B cell (primary cell): ENCODE data around the gene JADE2. TPM values are rescaled to one million over a fixed set of nuclear protein-coding genes. Genes with fewer than 3 reads are reported as not detected.

Experiments
- ATAC-seq: fragments of 200-7000 bp; cut with Tn5 transposase; one replicate; pipeline ENCODE4 v1.10.0; 2021; ENCODE audit warnings: low read depth, mild to moderate bottlenecking, moderate number of reproducible peaks, moderate library complexity
- CTCF ChIA-PET: fragments of 350-600 bp; sonication (Branson Sonifier 250); formaldehyde crosslinking; loops from one replicate; lab custom pipeline; 2021; ENCODE audit warnings: antibody characterized with exemption, inconsistent platforms; lab: Charles Lee
- POLR2A ChIA-PET: fragments of 350-600 bp; sonication (Branson Sonifier 250); formaldehyde crosslinking; loops from one replicate; lab custom pipeline; 2021; ENCODE audit warnings: antibody characterized with exemption; lab: Charles Lee
- DNase-seq: peaks from one replicate; pipeline ENCODE4 v3.0.0; 2013
- H2AFZ ChIP-seq: 2 replicates; pipeline ENCODE4 v1.6.1; 2012; ENCODE audit warnings: mild to moderate bottlenecking, low read depth, low read length; ENCODE audit not compliant: insufficient read depth, poor library complexity, severe bottlenecking
- H3K27ac ChIP-seq, 2 donors: 1 replicate in 1 of 2; 2 replicates in 1 of 2; pipeline ENCODE4 v1.5.1; 2012 to 2013; ENCODE audit warnings: low read length in 2 of 2, mild to moderate bottlenecking in 2 of 2, moderate library complexity in 1 of 2
- H3K27me3 ChIP-seq, 4 experiments: fragments of 200-600 bp in 1 of 4; sonication (generic) in 1 of 4; replicated peaks in 1 of 4; 1 replicate in 2 of 4; 2 replicates in 2 of 4; pipeline versions ENCODE4 v1.6.1 to v1.7.0; 2013 to 2016; ENCODE audit warnings: low read length in 3 of 4, mild to moderate bottlenecking in 2 of 4, mixed read lengths in 1 of 4, moderate library complexity in 1 of 4; ENCODE audit not compliant: insufficient read depth in 4 of 4, control insufficient read depth in 3 of 4; ENCODE audit errors: control extremely low read depth in 1 of 4
- H3K36me3 ChIP-seq, 2 experiments: replicated peaks in 1 of 2; 1 replicate in 1 of 2; 2 replicates in 1 of 2; pipeline versions ENCODE4 v1.6.1 to v1.7.1; 2013; ENCODE audit warnings: low read length in 1 of 2; ENCODE audit not compliant: insufficient read depth in 2 of 2, control insufficient read depth in 1 of 2; ENCODE audit errors: control extremely low read depth in 1 of 2, extremely low read depth in 1 of 2
- H3K4me1 ChIP-seq, 2 donors: fragments of 200-600 bp in 1 of 2; sonication (generic) in 1 of 2; 1 replicate in 1 of 2; 2 replicates in 1 of 2; pipeline versions ENCODE4 v1.5.1 to v1.6.1; 2013 to 2017; ENCODE audit warnings: low read length in 2 of 2; ENCODE audit not compliant: control insufficient read depth in 2 of 2, insufficient read depth in 2 of 2
- H3K4me2 ChIP-seq: replicated peaks from 2 replicates; pipeline ENCODE3; 2012; ENCODE audit warnings: mild to moderate bottlenecking, low read depth, low read length; ENCODE audit not compliant: poor library complexity, severe bottlenecking
- H3K4me3 ChIP-seq, 5 experiments: fragments of 200-600 bp in 1 of 5; sonication (generic) in 1 of 5; 1 replicate in 3 of 5; 2 replicates in 2 of 5; pipeline versions ENCODE4 v1.5.1 to v1.7.0; 2011 to 2016; ENCODE audit warnings: low read length in 4 of 5, mild to moderate bottlenecking in 4 of 5, low read depth in 2 of 5, control low read depth in 1 of 5, moderate library complexity in 1 of 5; ENCODE audit not compliant: insufficient read depth in 1 of 5; ENCODE audit errors: control extremely low read depth in 1 of 5, extremely low read depth in 1 of 5
- H3K79me2 ChIP-seq: fragments of 200-600 bp; sonication (generic); one replicate; pipeline ENCODE4 v1.6.0; 2016; ENCODE audit warnings: low read length; ENCODE audit not compliant: control insufficient read depth, insufficient read depth
- H3K9ac ChIP-seq: fragments of 200-600 bp; sonication (generic); 2 replicates; pipeline ENCODE4 v1.6.1; 2017; ENCODE audit warnings: mild to moderate bottlenecking, low read length, moderate library complexity
- H3K9me3 ChIP-seq, 3 donors: one replicate each; pipeline versions ENCODE4 v1.6.1 to v1.7.1; 2013; ENCODE audit warnings: low read length in 2 of 3; ENCODE audit not compliant: control insufficient read depth in 2 of 3, insufficient read depth in 1 of 3; ENCODE audit errors: control extremely low read depth in 1 of 3
- H4K20me1 ChIP-seq: 2 replicates; pipeline ENCODE4 v1.6.0; 2012; ENCODE audit warnings: mild to moderate bottlenecking, low read length; ENCODE audit not compliant: insufficient read depth, control insufficient read depth, poor library complexity, severe bottlenecking
- H3K27ac Mint-ChIP-seq: one replicate; pipeline ENCODE4 v1.8.0; 2021; ENCODE audit warnings: mixed read lengths
- H3K27me3 Mint-ChIP-seq: one replicate; pipeline ENCODE4 v1.8.0; 2021; ENCODE audit warnings: mixed read lengths
- H3K4me1 Mint-ChIP-seq: one replicate; pipeline ENCODE4 v1.8.0; 2021; ENCODE audit warnings: mixed read lengths
- H3K4me3 Mint-ChIP-seq: one replicate; pipeline ENCODE4 v1.8.0; 2021; ENCODE audit warnings: mixed read lengths
- H3K9me3 Mint-ChIP-seq: one replicate; pipeline ENCODE4 v1.8.0; 2022; ENCODE audit warnings: mixed read lengths; ENCODE audit not compliant: insufficient read depth
- EZH2 ChIP-seq: IDR thresholded peaks from 2 replicates; pipeline ENCODE4 v1.6.1; 2012; ENCODE audit warnings: borderline replicate concordance, low read depth, mild to moderate bottlenecking, moderate library complexity, low read length; ENCODE audit not compliant: insufficient read depth, poor library complexity, severe bottlenecking
- WGBS: methylation state at CpG from one replicate; pipeline ENCODE4 v1.1.5; 2013; ENCODE audit warnings: missing lambda C conversion rate; ENCODE audit not compliant: insufficient coverage; 5-methylcytosine and 5-hydroxymethylcytosine counted together
- intact Hi-C: fragments of 100-400 bp; cut with micrococcal nuclease; formaldehyde crosslinking; loops from one replicate; pipeline ENCODE4 v1.10.0; 2022
- polyA plus RNA-seq: library from polyadenylated mRNA; depleted of rRNA; stranded (reverse); fragments of >200 nt; gene quantifications from 2 replicates; pipeline ENCODE4 v1.2.3, GENCODE V29; 2012
- total RNA-seq, 2 donors: library from RNA; stranded (reverse); fragments of 120-200 nt in 1 of 2; gene quantifications; 1 replicate in 1 of 2; 2 replicates in 1 of 2; pipeline versions ENCODE4 v1.2.3 to v1.2.4, GENCODE V29; 2013 to 2022
- TF ChIP-seq, protein P1 (sequence below): fragments of 200-600 bp; IDR thresholded peaks from one replicate; pipeline ENCODE4 v1.8.0; 2022; ENCODE audit warnings: antibody characterized with exemption, mild to moderate bottlenecking

Gene JADE2
- total and polyA plus RNA-seq, 2 donors (not counting 1 experiment from before 2014, with no cell fraction given) = 80.5 to 247 TPM

- Mint-ChIP-seq H3K27ac (no peak overlapping the region), H3K4me3 (no peak overlapping the region), H3K27me3 (no peaks in the 10 kb centered on the region), H3K4me1 (peaks cover 24% of the 10 kb centered on the region), H3K9me3 (no peaks in the 10 kb centered on the region)
- ATAC-seq = no peak
- peaks cover 47% of the 10 kb centered on the region for H4K20me1 ChIP-seq
- H3K4me2 ChIP-seq = no peak overlapping the region
- ChIA-PET POLR2A (no interaction called here), CTCF (interaction anchor here (1.2 to 2.7 kb wide), 2 partner anchors 55 to 171 kb away, joined by 3 to 10 read pairs; partner anchors contain the start of gene CDKN2AIPNL)
- H3K4me1 ChIP-seq = peaks cover 3 to 5% of the 10 kb centered on the region in 2 donors
- no peaks in the 10 kb centered on the region for H3K9me3 ChIP-seq
- DNase-seq = no peak
- intact Hi-C loops = no loop called here
- H3K4me3 ChIP-seq = no peak overlapping the region
- H3K27ac ChIP-seq = no peak overlapping the region
- 100% methylated on average over 4 of the region's 5 CpGs for WGBS
- no peaks in the 10 kb centered on the region for H3K27me3 ChIP-seq
- peaks cover 16% of the 10 kb centered on the region for H3K79me2 ChIP-seq
- H3K36me3 ChIP-seq = peaks cover 0 to 43% of the 10 kb centered on the region in 2 experiments
- H2AFZ ChIP-seq = no peak overlapping the region
- H3K9ac ChIP-seq = no peak overlapping the region
- TF ChIP-seq, protein P1, sequence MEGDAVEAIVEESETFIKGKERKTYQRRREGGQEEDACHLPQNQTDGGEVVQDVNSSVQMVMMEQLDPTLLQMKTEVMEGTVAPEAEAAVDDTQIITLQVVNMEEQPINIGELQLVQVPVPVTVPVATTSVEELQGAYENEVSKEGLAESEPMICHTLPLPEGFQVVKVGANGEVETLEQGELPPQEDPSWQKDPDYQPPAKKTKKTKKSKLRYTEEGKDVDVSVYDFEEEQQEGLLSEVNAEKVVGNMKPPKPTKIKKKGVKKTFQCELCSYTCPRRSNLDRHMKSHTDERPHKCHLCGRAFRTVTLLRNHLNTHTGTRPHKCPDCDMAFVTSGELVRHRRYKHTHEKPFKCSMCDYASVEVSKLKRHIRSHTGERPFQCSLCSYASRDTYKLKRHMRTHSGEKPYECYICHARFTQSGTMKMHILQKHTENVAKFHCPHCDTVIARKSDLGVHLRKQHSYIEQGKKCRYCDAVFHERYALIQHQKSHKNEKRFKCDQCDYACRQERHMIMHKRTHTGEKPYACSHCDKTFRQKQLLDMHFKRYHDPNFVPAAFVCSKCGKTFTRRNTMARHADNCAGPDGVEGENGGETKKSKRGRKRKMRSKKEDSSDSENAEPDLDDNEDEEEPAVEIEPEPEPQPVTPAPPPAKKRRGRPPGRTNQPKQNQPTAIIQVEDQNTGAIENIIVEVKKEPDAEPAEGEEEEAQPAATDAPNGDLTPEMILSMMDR = no peak
- TF ChIP-seq EZH2 = no peak
These were observed 56.8 kb downstream of the JADE2 start for GRCh38 chr5:134582281-134582680.

DNA sequence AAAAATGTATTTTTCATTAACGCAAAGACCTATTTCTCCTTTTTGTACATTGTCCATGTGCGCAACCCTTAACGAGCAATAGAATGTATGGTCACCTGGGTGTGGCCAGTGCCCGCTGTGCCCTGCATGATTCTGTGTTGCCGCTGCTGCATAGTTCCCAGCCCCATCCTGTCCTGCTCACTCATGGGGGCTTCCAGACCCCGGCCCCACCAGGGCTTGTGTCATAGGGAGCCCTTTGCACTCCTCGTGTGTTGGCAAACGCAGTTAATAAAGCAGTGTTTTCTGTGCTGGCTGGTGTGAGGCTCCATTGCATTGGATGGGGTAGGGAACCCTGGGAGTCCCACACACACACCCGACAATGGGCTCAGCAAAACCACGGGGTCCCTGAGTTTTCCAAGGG lies 57.5 kb downstream of the JADE2 start:
- H3K27ac Mint-ChIP-seq = peak overlapping the region; percentile 15
- H3K4me2 ChIP-seq = no peak overlapping the region
- DNase-seq = no peak
- ChIA-PET POLR2A (no interaction called here), CTCF (interaction anchor here (1.1 to 7.9 kb wide), 3 partner anchors 172 to 396 kb away, joined by 3 to 167 read pairs (median 13); partner anchors contain the start of gene CDKN2AIPNL)
- H3K4me1 ChIP-seq = peaks cover 3 to 5% of the 10 kb centered on the region in 2 donors
- intact Hi-C loops = no loop called here
- no peak overlapping the region for H2AFZ ChIP-seq
- no peaks in the 10 kb centered on the region for H3K27me3 Mint-ChIP-seq
- no peak overlapping the region for H3K9ac ChIP-seq
- no peak overlapping the region for H3K4me3 Mint-ChIP-seq
- no peaks in the 10 kb centered on the region for H3K9me3 Mint-ChIP-seq
- H3K36me3 ChIP-seq = peaks cover 0 to 38% of the 10 kb centered on the region in 2 experiments
- peaks cover 21% of the 10 kb centered on the region for H3K4me1 Mint-ChIP-seq
- ATAC-seq = no peak
- H3K27me3 ChIP-seq = no peaks in the 10 kb centered on the region
- H3K4me3 ChIP-seq = no peak overlapping the region
- no peak overlapping the region for H3K27ac ChIP-seq
- WGBS = 99% methylated on average over 7 of the region's 10 CpGs
- H3K9me3 ChIP-seq = no peaks in the 10 kb centered on the region
- H4K20me1 ChIP-seq = peaks cover 41% of the 10 kb centered on the region
- TF ChIP-seq, protein P1 = no peak
- no peak for TF ChIP-seq EZH2
- H3K79me2 ChIP-seq = peaks cover 12% of the 10 kb centered on the region
